Panc1 (cell line): ENCODE measurements around the gene AMN1. TPM values are rescaled to one million over a fixed set of nuclear protein-coding genes. Genes with fewer than 3 reads are reported as not detected.

Experiments
- ATAC-seq: fragments of 200-7000 bp; cut with Tn5 transposase; 2 replicates; pipeline ENCODE4 v1.9.1; 2020; ENCODE audit warnings: mild to moderate bottlenecking, moderate library complexity
- BruUV-seq: library from RNA; stranded (reverse); fragments of 400-500 nt; replicated peaks from 2 replicates; lab custom pipeline; 2021; lab: Mats Ljungman, UMichigan
- CTCF ChIA-PET: fragments of 300-600 bp; sonication (Branson Sonifier 250); formaldehyde crosslinking; loops from one replicate; lab custom pipeline; 2022; ENCODE audit warnings: antibody characterized with exemption; lab: Charles Lee
- POLR2A ChIA-PET: fragments of 300-600 bp; sonication (Branson Sonifier 250); formaldehyde crosslinking; loops from one replicate; lab custom pipeline; 2022; ENCODE audit warnings: antibody characterized with exemption; lab: Charles Lee
- DNase-seq: peaks from one replicate; pipeline ENCODE4 v3.0.0-alpha.2; 2010; ENCODE audit warnings: low read depth, low spot score
- H3K27ac ChIP-seq: 2 replicates; pipeline ENCODE4 v1.5.1; 2011; ENCODE audit warnings: mild to moderate bottlenecking, low read length, inconsistent platforms
- H3K27me3 ChIP-seq: fragments of 200-500 bp; sonication (Bioruptor generic); 2 replicates; pipeline ENCODE4 v1.6.0; 2014; ENCODE audit warnings: low read length, inconsistent platforms; ENCODE audit not compliant: control insufficient read depth, insufficient read depth
- H3K36me3 ChIP-seq: fragments of 200-500 bp; sonication (Bioruptor generic); 2 replicates; pipeline ENCODE4 v1.5.1; 2014; ENCODE audit warnings: inconsistent platforms, mild to moderate bottlenecking, low read length, moderate library complexity; ENCODE audit not compliant: control insufficient read depth, insufficient read depth
- H3K4me1 ChIP-seq: 2 replicates; pipeline ENCODE4 v1.5.1; 2011; ENCODE audit warnings: inconsistent platforms, mild to moderate bottlenecking, low read length, moderate library complexity; ENCODE audit not compliant: control insufficient read depth, insufficient read depth
- H3K4me3 ChIP-seq, 2 experiments: 2 replicates each; pipeline ENCODE4 v1.5.1; 2011 to 2012; ENCODE audit warnings: low read depth in 2 of 2, low read length in 2 of 2, mild to moderate bottlenecking in 2 of 2, inconsistent platforms in 1 of 2, moderate library complexity in 1 of 2
- H3K9me3 ChIP-seq: fragments of 200-500 bp; sonication (Bioruptor generic); 2 replicates; pipeline ENCODE4 v1.5.1; 2014; ENCODE audit warnings: low read depth, mild to moderate bottlenecking, inconsistent platforms, low read length, moderate library complexity; ENCODE audit not compliant: control insufficient read depth, insufficient read depth
- CTCF ChIP-seq: fragments of 450-650 bp; IDR thresholded peaks from 2 replicates; pipeline ENCODE4 v1.5.1; 2017; ENCODE audit warnings: mild to moderate bottlenecking
- POLR2AphosphoS5 ChIP-seq: IDR thresholded peaks from 2 replicates; pipeline ENCODE4 v1.6.1; 2012; ENCODE audit warnings: mild to moderate bottlenecking, low read depth, low read length, moderate library complexity
- REST ChIP-seq, 2 experiments: IDR thresholded peaks; 2 replicates each; pipeline ENCODE4 v1.6.1; 2011 to 2012; ENCODE audit warnings: low read depth in 2 of 2, control low read depth in 1 of 2, low read length in 1 of 2, mild to moderate bottlenecking in 1 of 2, moderate library complexity in 1 of 2; ENCODE audit not compliant: insufficient read depth in 1 of 2
- SIN3A ChIP-seq: IDR thresholded peaks from 2 replicates; pipeline ENCODE4 v1.6.1; 2012; ENCODE audit warnings: low read depth, mild to moderate bottlenecking, low read length, moderate library complexity, borderline replicate concordance; ENCODE audit not compliant: insufficient read depth
- TCF7L2 ChIP-seq: IDR thresholded peaks from 2 replicates; pipeline ENCODE4 v1.6.1; 2011; ENCODE audit warnings: mild to moderate bottlenecking, low read depth, low read length, inconsistent platforms
- in situ Hi-C: cut with HindIII; loops from 2 replicates; pipeline ENCODE4 v1.10.0; 2016; ENCODE audit warnings: low sequenced_read_pairs, low pct_unique_long_range_greater_than_20kb
- intact Hi-C: fragments of 100-400 bp; cut with micrococcal nuclease; formaldehyde crosslinking; loops from one replicate; pipeline ENCODE4 v1.10.0; 2022; ENCODE audit not compliant: unreplicated experiment
- total RNA-seq: library from RNA; stranded (reverse); gene quantifications from one replicate; pipeline ENCODE4 v1.2.1, GENCODE V29; 2021; ENCODE audit not compliant: unreplicated experiment

AMN1 gene
- total RNA-seq, 1 experiment from 2014 or later, result 16.4 TPM

GRCh38 chr12:31658471-31659086 is 70.2 kb downstream of the AMN1 start:
- peak overlapping the region; percentile 93 for H3K27ac ChIP-seq
- no peaks in the 10 kb centered on the region for H3K9me3 ChIP-seq
- peak overlapping the region; percentile 80 to 83 for H3K4me3 ChIP-seq
- ChIA-PET CTCF (no interaction called here), POLR2A (no interaction called here)
- no peak for ATAC-seq
- no TSS peak for BruUV-seq
- H3K4me1 ChIP-seq, result peaks cover 7% of the 10 kb centered on the region
- TF ChIP-seq CTCF (no peak), REST (IDR thresholded peaks at IDR 0.05; ENCODE audit: insufficient read depth in 1 of 2, low read depth in 2 of 2, low read length in 1 of 2) (no peak), SIN3A (no peak), POLR2AphosphoS5 (no peak), TCF7L2 (no peak)
- intact Hi-C loops (loop anchor here (10.0 kb wide), 1 partner anchor 1016 kb away; the partner anchor contains the start of gene DNM1L), in situ Hi-C loops (no loop called here)
- H3K27me3 ChIP-seq, result no peaks in the 10 kb centered on the region
- no peak for DNase-seq
- H3K36me3 ChIP-seq, result peaks cover 2% of the 10 kb centered on the region; the same call in 1 of the 2 replicates

GRCh38 chr12:31655792-31656191 is 73.0 kb downstream of the AMN1 start:
- peaks cover 10% of the 10 kb centered on the region for H3K4me1 ChIP-seq
- no peak for ATAC-seq
- intact Hi-C loops, result loop anchor here (10.0 kb wide), 1 partner anchor 1019 kb away; the partner anchor contains the start of gene DNM1L
- in situ Hi-C loops, result no loop called here
- POLR2A ChIA-PET, result no interaction called here
- BruUV-seq, result no TSS peak
- no peak overlapping the region for H3K4me3 ChIP-seq
- no peaks in the 10 kb centered on the region for H3K9me3 ChIP-seq
- H3K27me3 ChIP-seq, result no peaks in the 10 kb centered on the region
- H3K36me3 ChIP-seq, result peaks cover 2% of the 10 kb centered on the region; the same call in 1 of the 2 replicates
- no peak overlapping the region for H3K27ac ChIP-seq
- CTCF ChIA-PET, result interaction anchor here (0.6 kb wide), 1 partner anchor 252 kb away, joined by 3 read pairs; no protein-coding TSS in a partner anchor
- DNase-seq, result no peak
- TF ChIP-seq REST (IDR thresholded peaks at IDR 0.05; ENCODE audit: insufficient read depth in 1 of 2, low read depth in 2 of 2, low read length in 1 of 2), result no peak
- 0 out of 2 replicates have a peak, but pooled peaks have one; percentile 5 for TF ChIP-seq CTCF
